ENCODE data around the gene DNAJB5.

GRCh38 chr9:34994260-34994899 is 4.8 kb downstream of the DNAJB5 start:
- TF ChIP-seq POLR2A (IDR thresholded peaks at IDR 0.05) (no peak), CTCF (IDR thresholded peaks at IDR 0.05) (peak in 2 of 3 experiments; percentile 24 to 45)
